ENCODE data around the gene ADGRL4.

ADGRL4 gene

DNA sequence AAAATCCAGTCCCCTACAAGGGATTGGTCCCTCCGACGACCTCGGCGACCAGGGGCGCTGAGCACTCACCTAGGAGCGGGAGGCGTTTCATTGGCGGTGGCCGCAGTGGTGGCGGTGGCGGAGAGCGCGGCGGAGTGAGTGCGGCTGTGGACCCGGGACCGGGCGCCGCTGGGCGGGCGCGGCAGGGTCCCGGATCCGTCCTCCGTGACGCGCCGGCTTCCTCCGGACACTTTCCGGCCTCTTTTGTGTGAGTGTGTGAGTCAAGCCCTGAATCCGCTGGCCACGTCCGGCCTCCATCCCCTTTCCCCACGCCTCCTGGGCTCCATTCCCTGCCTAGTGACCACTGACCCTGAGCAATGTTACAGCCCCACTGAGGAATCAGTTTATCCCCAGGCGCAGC lies at the start of gene ADGRL4:
TSS of gene ADGRL4 (minus strand) at position 167 of the 400 bp plus-strand sequence. CDS start at position 91, 76 bp downstream.
- H3K4me1 Mint-ChIP-seq: no peaks in the 10 kb centered on the region
- H3K9me3 Mint-ChIP-seq: peaks cover 4 to 5% of the 10 kb centered on the region in 2 donors
- H3K4me3 Mint-ChIP-seq: no peak within 1 kb of the TSS
- H3K27ac Mint-ChIP-seq: peak within 1 kb of the TSS in 1 of 2 donors; percentile 61
- peaks cover 17% of the 10 kb centered on the region for H3K27me3 Mint-ChIP-seq
- no peak for ATAC-seq
- no peak for DNase-seq

DNA sequence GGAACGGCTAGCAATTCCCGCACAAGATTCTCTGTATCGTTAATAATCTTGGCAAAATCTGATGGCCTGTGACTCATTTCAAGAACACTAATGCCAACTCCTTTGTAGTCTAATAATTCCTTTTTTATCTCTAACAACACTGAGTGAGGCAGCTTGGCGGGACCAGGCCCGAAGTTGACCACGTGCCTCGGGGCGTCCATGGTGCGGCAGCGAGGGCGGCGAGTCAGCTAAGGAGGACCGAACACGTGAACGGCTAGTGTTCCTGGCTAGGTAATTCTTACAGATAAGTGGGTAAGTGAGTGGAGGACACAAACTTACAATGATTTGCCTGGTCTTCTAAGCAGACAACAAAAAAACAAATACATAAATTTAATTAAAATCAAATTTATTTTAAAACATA lies 49.3 kb upstream of the ADGRL4 start:
- H3K9me3 Mint-ChIP-seq: peaks cover 13 to 27% of the 10 kb centered on the region in 2 donors
- DNase-seq (no peak), ATAC-seq (no peak)
- no peak overlapping the region for H3K27ac Mint-ChIP-seq
- H3K27me3 Mint-ChIP-seq: no peaks in the 10 kb centered on the region
- H3K4me1 Mint-ChIP-seq: peaks cover 5% of the 10 kb centered on the region
- H3K4me3 Mint-ChIP-seq: no peak overlapping the region

DNA sequence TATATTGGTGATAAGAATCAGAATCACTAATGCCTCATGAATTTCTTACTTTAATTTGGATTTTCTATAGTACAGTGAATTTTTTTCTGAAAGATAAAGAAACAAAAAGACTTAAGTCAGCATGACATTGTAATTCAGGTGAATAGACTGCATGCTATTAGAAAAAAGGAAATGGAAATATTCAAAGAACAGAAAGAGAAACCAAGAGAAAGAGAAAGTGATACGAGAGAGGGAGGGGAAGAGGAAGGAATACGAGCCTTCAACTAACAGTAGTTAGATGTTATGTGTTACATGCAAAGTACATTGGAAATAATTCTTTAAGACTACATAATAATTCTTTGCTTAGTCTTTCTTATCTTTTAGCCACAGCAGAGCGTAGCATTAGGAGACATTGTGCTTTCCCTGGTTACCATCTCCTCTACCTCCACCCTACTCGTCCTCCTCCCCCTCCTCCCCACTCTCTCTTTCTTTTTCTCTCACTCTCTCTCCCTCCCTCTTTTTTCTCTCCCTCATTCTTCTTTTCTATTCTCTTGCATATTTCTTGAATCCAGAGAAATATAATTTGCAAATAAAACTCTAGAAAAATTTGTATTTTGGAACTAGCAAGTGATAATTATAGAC lies 46.4 kb upstream of the ADGRL4 start:
- no peak for DNase-seq
- Mint-ChIP-seq H3K4me1 (peaks cover 5% of the 10 kb centered on the region), H3K9me3 (peaks cover 4 to 19% of the 10 kb centered on the region in 2 donors), H3K27me3 (no peaks in the 10 kb centered on the region), H3K27ac (peak overlapping the region in 1 of 2 donors; percentile 86), H3K4me3 (peak overlapping the region; percentile 69 to 74)
- ATAC-seq: peak; percentile 55

DNA sequence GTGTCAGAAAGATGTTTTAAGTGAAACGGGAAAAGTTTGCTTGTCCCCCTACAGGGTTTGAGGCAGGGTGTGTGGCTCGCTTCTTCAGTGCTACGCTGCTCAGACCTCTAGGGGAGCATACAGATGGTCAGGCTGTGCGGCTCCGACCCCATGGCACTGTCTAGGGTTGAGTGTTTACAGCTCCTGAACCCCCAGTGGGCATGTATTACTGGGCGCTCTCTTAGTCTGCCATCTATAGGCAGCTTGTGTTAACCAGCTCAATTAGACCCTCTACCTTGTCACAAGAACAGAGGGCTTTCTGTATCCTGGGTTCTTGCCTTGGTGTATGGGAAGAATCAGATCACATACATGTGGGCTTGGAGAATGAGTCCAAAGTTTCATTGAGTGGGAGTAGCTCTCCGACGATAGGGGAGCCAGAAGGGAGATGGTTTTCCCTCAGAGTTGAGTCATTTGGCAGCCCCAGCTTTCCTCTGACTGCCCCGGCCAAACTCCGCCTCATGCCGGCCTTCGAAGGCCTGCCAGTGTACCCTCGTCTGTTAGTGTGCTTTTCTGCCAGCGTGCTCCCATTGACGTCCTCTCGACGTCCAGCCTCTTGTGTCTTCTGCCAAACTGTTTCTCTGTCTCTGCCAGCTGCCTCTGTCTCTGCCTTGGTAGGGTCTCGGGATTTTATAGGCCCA lies 38.6 kb upstream of the ADGRL4 start:
- DNase-seq (no peak), ATAC-seq (no peak)
- Mint-ChIP-seq H3K9me3 (no peaks in the 10 kb centered on the region), H3K27me3 (no peaks in the 10 kb centered on the region), H3K4me1 (peaks cover 12% of the 10 kb centered on the region), H3K27ac (peak overlapping the region in 1 of 2 donors; percentile 38), H3K4me3 (no peak overlapping the region)

DNA sequence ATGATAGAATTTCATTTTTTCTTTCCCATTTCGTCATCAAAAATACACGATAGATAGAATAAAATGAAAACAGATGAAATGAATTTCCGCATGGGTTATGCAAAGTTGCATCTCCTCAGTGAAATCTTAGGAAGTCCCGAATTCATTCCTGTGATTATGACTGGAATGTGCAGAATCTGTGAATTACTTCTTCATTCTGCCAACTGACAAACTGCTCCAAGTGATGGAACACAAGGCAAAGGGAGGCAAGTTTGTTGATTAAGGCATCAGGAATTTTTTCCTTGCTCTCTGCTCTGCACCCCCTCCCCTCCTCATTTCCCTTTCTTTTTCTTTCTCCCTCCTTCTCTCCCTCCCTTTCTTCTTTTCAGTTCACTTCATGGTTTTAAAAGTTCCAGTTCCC lies 37.0 kb upstream of the ADGRL4 start:
- Mint-ChIP-seq H3K27ac (peak overlapping the region in 1 of 2 donors; percentile 63), H3K9me3 (peaks cover 0 to 4% of the 10 kb centered on the region in 2 donors), H3K4me1 (peaks cover 12% of the 10 kb centered on the region), H3K27me3 (no peaks in the 10 kb centered on the region), H3K4me3 (no peak overlapping the region)
- ATAC-seq (no peak), DNase-seq (no peak)

DNA sequence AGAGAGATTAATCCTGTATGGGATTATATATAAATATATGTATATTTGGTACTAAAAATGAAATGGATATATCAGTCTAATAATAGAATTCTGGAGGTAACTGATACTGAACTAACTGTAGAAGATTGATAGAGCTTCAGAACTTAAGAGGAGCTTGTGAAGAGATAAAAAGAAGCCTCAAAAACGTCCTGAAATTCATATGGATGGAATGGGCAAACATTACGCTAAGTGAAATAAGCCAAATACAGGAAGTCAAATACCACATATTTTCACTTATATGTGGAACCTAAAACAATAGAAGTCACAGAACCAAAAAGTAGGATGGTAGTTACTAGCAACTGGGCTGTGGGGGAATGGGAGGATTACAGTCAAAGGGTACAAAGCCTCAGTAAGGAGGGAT lies 36.0 kb upstream of the ADGRL4 start:
- DNase-seq: no peak
- peaks cover 12% of the 10 kb centered on the region for H3K4me1 Mint-ChIP-seq
- ATAC-seq: no peak
- H3K4me3 Mint-ChIP-seq: no peak overlapping the region
- H3K9me3 Mint-ChIP-seq: peaks cover 6 to 13% of the 10 kb centered on the region in 2 donors
- no peaks in the 10 kb centered on the region for H3K27me3 Mint-ChIP-seq
- H3K27ac Mint-ChIP-seq: no peak overlapping the region

DNA sequence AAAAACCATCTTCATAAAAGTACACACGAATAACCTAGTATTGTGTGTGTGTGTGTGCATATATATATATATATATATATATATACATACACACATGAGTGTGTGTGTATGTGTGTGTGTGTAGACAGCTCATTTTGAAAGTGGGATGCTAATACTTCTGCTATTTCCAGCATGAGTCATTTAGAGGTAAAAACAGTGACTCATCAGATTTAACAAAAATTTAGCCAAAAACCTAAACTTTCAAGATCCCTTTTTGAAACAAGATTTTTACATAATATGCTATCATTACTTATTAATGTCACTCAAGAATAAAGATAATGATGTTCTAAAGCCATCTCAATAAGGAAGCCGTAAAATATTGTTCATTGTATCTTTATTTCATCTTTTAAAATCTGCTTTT lies 35.6 kb upstream of the ADGRL4 start:
- no peaks in the 10 kb centered on the region for H3K27me3 Mint-ChIP-seq
- peaks cover 12% of the 10 kb centered on the region for H3K4me1 Mint-ChIP-seq
- DNase-seq (no peak), ATAC-seq (no peak)
- H3K27ac Mint-ChIP-seq: no peak overlapping the region
- peaks cover 10 to 17% of the 10 kb centered on the region in 2 donors for H3K9me3 Mint-ChIP-seq
- no peak overlapping the region for H3K4me3 Mint-ChIP-seq

DNA sequence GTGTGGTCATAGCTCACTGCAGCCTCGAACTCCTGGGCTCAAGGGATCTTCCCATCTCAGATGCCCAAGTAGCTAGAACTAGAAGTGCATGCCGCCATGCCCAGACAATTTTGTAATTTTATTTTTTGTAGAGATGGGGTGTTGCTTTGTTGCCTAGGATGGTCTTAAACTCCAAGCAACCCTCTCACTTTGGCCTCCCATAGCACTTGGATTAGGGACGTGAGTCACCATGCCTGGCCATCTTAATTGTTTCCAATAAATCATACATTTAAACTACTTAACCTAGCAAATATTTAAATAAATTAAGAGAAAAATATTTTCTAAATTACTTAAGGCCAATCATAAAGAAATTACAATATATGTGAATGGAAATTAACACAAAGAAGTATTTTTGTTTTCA lies 35.1 kb upstream of the ADGRL4 start:
- H3K27ac Mint-ChIP-seq: no peak overlapping the region
- H3K27me3 Mint-ChIP-seq: no peaks in the 10 kb centered on the region
- ATAC-seq (no peak), DNase-seq (no peak)
- peaks cover 12% of the 10 kb centered on the region for H3K4me1 Mint-ChIP-seq
- H3K9me3 Mint-ChIP-seq: peaks cover 10 to 20% of the 10 kb centered on the region in 2 donors
- H3K4me3 Mint-ChIP-seq: no peak overlapping the region

DNA sequence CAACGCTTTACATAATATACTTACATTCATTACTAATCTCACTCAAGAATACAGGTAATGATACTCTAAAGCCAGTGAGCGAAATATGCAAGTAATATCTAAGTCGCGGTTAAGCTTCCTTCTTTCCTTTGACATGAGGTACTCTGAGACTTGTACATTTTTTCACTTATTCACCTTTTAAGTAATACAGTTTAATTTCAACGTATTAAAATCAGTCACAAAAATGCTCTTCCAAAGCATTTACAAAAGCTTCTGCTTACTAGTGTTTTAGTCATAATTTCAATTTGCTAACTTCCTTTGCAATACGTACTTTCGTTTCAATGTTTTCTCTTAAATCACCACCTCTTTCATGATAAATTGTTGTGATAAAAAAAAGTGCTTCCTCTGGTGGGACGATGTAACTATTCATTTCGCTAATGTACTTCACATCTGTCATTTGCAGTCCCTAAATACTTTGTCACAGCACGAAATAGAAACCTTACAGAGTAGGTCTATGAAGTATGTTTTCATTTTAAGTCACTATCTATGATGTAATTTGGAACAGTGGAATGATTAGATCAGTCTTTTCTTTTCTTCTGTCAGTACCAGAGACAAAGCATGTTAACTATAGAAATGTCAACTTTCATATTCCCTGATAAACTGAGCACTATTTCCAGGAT lies 34.0 kb upstream of the ADGRL4 start:
- Mint-ChIP-seq H3K4me3 (peak overlapping the region; percentile 53), H3K27ac (peak overlapping the region; percentile 53 to 83), H3K9me3 (peaks cover 10 to 30% of the 10 kb centered on the region in 2 donors), H3K27me3 (no peaks in the 10 kb centered on the region), H3K4me1 (peaks cover 12% of the 10 kb centered on the region)
- ATAC-seq (peak; percentile 94), DNase-seq (no peak)

DNA sequence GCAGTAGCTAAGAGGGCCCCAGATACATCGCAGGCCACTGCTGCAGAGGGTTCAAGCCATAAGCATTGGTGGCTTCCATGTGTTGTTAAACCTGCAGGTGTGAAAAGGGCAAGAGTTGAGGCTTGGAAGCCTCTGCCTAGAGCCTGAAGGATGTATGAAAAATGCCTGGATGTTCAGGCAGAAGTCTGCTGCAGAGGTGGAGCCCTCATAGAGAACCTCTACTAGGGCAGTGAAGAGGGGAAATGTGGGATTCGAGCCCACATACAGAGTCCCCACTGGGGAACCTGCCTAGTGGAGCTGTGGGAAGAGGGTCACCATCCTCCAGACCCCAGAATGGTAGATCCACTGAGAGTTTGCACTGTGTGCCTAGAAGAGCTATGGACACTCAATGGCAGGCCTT lies 30.6 kb upstream of the ADGRL4 start:
- DNase-seq (no peak), ATAC-seq (no peak)
- Mint-ChIP-seq H3K4me1 (peaks cover 6% of the 10 kb centered on the region), H3K27me3 (no peaks in the 10 kb centered on the region), H3K4me3 (no peak overlapping the region), H3K27ac (no peak overlapping the region), H3K9me3 (peaks cover 10 to 30% of the 10 kb centered on the region in 2 donors)

DNA sequence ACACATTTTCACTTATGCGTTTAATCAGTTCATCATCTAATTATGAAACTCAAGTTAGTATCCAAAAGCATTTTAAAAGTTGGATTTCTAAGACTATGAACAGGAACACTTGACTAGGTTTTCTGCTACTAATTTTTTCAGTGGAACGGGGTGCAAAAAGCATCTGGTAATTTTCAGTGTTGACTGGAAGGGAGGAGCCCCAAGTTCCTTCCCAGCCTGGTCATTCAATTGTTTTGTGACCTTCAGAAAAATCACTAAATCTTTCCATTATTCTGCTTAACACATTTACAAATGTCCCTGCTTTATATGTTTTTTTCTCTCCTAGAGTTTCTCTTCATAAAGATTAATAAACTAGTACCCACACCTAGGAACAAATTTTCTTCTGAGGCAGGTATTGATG lies 6.0 kb upstream of the ADGRL4 start:
- no peak for DNase-seq
- Mint-ChIP-seq H3K4me1 (no peaks in the 10 kb centered on the region), H3K9me3 (peaks cover 0 to 5% of the 10 kb centered on the region in 2 donors), H3K27me3 (no peaks in the 10 kb centered on the region), H3K27ac (no peak overlapping the region), H3K4me3 (no peak overlapping the region)
- ATAC-seq: no peak

DNA sequence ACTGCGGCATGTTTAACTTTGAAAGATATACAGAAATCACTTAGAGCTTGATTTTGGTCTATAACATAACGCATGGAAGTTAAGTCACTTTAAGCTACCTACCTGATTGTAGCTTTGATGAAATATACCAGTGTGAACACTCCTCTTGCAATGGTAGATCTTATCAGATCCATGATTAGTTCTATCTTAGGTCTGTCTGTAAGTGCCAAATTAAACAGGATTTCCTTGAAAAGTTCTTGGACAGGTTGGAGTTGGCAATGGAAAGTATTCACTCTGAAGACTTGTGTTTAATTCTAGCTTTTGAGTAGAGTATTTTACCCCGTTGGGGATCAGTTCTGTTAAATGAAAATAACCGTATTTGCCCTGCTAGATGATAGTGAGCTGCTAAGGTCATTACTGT lies 4.1 kb upstream of the ADGRL4 start:
- H3K4me1 Mint-ChIP-seq: no peaks in the 10 kb centered on the region
- no peak overlapping the region for H3K27ac Mint-ChIP-seq
- no peak overlapping the region for H3K4me3 Mint-ChIP-seq
- peaks cover 5% of the 10 kb centered on the region in 2 donors for H3K9me3 Mint-ChIP-seq
- no peak for DNase-seq
- ATAC-seq: no peak
- H3K27me3 Mint-ChIP-seq: peaks cover 17% of the 10 kb centered on the region

DNA sequence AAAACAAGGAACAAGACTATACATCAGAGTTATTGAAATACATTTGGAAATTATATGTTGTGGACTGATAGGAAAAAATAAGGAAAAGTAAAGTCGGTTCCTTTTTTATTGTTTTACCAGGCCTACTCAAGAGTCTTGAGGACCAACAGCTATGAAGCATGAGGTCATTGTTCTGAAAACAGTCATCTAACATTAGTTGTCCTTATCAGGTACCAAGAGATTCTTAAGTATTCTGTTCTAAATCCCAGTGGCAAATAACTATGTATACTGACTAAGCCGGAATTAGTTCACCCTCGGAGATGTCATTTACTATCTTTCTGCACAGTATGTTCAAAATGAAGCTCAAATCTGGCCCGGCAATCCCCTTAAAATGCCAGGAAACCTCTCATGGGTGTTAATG lies 585 bp downstream of the ADGRL4 start:
- Mint-ChIP-seq H3K27me3 (peaks cover 17% of the 10 kb centered on the region), H3K4me3 (no peak overlapping the region), H3K9me3 (peaks cover 0 to 5% of the 10 kb centered on the region in 2 donors), H3K4me1 (no peaks in the 10 kb centered on the region), H3K27ac (no peak overlapping the region)
- DNase-seq (no peak), ATAC-seq (no peak)

DNA sequence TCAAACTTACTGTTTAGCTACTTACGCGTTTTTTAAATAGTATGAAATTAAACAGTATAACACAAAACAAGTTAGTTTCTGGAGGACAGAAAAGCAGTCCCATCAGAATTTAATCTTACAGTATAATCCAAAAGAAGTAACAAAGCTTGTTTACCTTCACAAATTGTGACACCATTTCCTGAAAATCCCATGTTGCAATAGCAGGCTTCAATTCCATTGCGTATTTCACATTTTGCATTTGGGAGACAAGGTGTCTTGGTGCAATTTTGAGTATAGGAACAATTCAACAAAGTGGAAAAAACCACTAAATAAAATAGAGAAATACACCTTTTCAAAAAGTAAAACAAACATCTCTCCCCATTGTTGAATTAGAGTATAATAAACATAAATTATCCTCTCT lies 1.6 kb downstream of the ADGRL4 start:
- ATAC-seq (no peak), DNase-seq (no peak)
- H3K27me3 Mint-ChIP-seq: peaks cover 17% of the 10 kb centered on the region
- no peak overlapping the region for H3K27ac Mint-ChIP-seq
- H3K9me3 Mint-ChIP-seq: peaks cover 0 to 5% of the 10 kb centered on the region in 2 donors
- H3K4me1 Mint-ChIP-seq: no peaks in the 10 kb centered on the region
- no peak overlapping the region for H3K4me3 Mint-ChIP-seq

DNA sequence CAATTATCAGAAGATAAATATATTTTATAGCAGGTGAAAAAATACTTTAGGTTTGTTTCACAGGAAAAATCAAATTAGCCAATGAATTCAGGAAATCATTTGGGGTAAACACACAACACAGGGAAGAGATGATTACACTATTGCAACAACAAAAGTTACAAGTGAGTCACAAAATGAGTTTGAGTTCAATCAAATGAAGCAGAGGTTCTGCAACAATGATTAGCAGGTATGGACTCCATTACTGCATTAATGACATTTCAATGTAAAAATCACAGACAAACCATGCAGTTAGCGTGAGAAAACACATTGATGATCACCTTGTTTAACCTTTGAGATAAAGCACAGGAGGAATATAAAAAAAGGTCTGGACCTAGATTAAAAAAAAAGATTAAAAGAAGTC lies 9.7 kb downstream of the ADGRL4 start:
- no peak for ATAC-seq
- H3K4me3 Mint-ChIP-seq: no peak overlapping the region
- H3K9me3 Mint-ChIP-seq: no peaks in the 10 kb centered on the region
- no peaks in the 10 kb centered on the region for H3K4me1 Mint-ChIP-seq
- H3K27ac Mint-ChIP-seq: no peak overlapping the region
- H3K27me3 Mint-ChIP-seq: no peaks in the 10 kb centered on the region
- no peak for DNase-seq

DNA sequence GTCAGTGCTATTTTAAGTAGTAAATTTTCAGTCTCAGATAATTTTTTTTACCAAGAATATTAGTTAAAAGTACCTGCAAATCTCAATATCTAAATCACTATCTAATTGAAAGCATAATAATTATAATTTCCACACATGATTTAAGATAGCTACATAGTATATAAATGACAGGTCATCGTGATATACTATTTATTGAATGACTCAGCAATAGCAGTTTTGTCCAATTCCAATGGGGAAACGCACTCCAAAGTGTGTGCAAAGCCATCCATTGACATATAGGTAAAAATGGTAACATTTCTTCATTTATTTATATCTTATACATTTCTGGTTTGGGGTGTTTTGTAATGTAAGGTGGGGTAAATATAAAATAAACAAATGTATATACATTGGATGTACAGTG lies 19.5 kb downstream of the ADGRL4 start:
- Mint-ChIP-seq H3K27me3 (no peaks in the 10 kb centered on the region), H3K27ac (no peak overlapping the region), H3K4me3 (no peak overlapping the region), H3K4me1 (no peaks in the 10 kb centered on the region), H3K9me3 (no peaks in the 10 kb centered on the region)
- DNase-seq (no peak), ATAC-seq (no peak)

All from stimulated activated naive CD8-positive, alpha-beta T cell treated with anti-CD3 and anti-CD28 coated beads, Interleukin-15, amount 100 ng/mL, for 72 hours (primary cell).